HG02798 (cell line): Measurements from ENCODE around the gene STOML3.

Experiments used
- ATAC-seq: cut with Tn5 transposase; IDR thresholded peaks from one replicate; pipeline ENCODE4 v1.9.1; 2021; ENCODE audit warnings: mild to moderate bottlenecking; ENCODE audit not compliant: unreplicated experiment, poor library complexity

The STOML3 gene

DNA sequence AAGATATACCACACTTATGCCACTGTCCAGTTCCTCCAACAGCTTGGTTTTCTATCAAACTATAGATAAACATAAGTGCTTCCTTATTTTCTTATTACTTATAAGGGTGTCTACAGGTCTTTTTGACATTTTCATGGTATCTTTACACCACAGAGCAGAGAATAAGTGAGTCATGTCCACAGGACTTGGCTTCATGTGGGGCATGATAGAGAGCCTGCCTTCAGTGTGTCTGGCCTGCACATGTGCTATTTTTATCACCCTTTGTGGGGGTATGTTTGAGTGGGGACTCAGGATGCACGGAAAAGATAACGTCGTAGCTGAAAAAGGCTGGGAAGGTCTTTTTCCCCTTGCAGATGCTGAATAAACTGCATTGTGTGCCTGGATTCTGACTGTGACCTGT lies 8.1 kb upstream of the STOML3 start:
- ATAC-seq: no peak

- no peak for ATAC-seq
Measured at GRCh38 chr13:38993381-38993780, 2.8 kb upstream of the STOML3 start.

DNA sequence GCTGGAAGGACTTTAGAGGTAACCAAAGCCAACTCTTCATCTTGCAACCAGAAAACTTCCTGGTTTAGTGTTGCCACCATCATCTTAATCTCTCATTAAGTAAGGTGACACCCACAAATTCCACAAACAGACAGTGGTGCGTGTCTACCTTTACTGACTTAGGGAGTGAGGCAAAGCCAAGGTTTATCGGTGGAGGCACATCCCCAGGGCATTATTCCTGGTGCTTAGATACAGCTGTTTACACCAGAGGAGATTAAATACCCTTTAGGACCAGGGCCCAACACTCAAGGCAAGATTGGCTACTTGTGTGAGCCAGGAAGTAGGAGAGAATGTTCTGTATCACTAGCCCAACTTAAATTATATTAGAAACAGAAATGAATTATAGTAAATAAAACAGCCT lies 9.5 kb downstream of the STOML3 start:
- no peak for ATAC-seq

- no peak for ATAC-seq
Measured at GRCh38 chr13:38980750-38981078, 9.9 kb downstream of the STOML3 start.

DNA sequence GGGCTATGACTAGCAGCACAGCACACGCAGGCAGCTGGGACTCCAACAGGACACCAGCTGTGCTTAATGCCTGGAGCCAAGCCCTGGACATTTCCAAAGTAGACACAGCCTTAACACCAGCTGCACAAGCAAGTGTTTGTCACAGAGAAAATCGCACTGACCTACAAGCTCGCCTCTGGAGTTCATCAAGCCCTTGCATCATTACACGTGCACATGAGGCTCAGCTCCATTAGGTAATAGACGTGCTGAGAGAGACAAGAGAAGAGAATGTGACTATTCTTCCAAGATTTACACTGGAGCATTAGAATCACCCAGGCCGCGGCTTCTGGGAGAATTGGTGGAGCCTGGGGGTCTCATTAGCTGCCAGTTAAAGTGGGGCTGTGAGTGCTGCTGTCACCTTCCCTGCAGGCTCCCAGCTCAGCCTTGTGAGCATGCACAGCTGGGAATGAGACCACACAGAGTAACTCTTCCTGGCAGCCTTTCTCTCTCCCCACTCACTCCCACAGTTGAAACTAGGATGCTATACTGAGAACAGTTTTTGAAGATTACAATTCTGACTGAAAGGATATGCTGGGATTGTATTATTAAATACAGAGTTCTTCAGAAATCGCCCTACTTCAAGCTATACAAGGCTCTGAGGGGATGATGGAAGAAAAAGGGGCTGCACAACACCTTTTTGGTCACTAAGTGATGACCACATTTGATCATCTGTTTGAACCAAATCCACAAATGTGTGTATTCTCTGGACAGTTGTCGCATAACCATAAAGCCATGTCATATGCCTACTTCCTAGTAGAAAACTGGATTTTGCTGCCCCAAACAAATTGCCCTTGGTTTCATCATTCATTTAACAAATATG lies 10.5 kb downstream of the STOML3 start:
- no peak for ATAC-seq

DNA sequence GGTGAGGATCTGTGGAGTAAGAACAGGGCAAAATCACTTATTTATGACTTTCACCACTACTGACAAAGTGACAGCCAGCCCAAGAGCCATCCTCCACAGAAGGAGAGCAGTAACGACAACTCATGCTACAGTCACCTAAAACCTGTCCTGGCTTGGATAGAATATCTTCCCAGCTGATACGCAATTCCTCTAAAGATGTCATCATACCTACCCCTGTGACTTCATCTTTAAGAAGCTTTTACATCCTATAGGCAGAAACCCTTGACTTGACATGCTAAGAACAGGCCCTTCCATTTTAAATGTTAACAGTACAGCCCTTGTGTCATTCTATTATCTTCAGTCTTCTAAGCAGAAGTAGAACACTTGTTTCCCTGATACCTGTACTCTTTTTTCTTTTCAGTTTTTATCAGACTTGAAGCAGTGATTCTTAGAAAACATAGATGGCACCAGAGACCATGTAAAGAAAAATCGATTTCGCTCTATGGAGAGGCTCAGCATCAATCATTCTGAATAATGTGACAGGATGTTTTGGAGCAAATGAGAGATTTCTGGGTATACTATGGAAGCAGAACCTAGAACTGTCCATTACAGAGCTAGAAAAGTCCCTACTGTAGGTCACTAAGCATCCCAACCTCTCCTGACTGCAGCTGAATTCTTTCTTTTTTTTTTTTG lies 20.1 kb downstream of the STOML3 start:
- ATAC-seq: no peak

GRCh38 chr13:38969187-38969586 lies 21.4 kb downstream of the STOML3 start:
- no peak for ATAC-seq

DNA sequence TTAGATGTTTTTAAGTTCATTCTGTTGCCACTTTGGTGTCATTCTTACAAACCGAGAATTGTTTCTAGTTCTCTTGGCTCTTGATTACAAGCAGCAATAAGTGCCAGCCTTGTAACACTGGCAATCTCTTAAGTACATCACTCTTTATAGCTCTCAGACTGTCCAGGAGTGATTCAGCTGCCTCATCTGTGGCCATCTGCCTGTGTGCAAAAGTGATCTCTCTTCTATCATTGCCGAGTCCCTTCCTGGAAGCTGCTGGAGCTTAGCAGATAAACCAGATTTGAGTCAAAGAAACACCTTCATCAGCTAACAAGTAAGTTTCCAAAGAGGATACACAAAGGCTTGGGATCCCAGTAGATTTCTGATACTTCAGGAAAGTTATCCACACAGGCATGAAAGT lies 23.2 kb downstream of the STOML3 start:
- no peak for ATAC-seq

- ATAC-seq: no peak
Measured at GRCh38 chr13:38965281-38965680, 25.4 kb downstream of the STOML3 start.

GRCh38 chr13:38960175-38960574 lies 30.5 kb downstream of the STOML3 start:
- no peak for ATAC-seq

DNA sequence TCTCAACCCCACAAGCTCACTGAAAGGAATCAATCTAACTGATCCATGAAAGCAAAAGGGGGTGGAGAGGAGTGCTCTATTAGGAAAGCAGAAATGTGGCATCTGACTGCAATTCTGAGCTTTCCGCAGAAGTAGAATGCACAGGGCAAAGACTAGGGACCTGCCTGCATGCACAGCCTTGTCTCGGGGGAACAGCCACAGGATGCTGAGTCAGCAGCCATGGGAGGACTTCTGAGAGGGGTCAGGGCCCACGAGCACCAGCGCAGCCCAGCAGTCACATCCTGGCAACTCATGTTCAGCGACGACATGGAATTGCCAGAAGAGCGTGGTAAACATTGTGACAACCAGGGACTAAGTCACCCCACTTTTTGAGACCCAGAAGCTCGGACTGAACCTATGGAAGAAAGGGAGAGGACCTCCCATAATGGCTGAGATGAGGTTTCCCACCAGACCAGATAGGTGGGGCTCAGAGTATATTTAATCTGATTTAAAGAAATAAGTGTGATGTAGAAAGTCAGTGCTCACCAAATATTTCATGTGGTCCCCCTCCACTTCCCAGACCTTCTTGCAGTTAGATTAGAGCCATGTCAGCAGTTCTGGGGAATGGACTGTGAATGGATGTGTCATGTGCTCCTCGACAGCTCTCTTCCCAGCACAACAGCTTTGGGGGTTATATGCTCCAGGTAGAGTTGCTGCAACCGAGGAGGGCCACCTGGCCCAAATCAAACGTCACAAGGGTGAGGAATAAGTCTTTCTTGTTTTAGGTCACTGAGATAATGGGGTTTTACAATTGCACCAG lies 32.6 kb downstream of the STOML3 start:
- ATAC-seq: no peak

DNA sequence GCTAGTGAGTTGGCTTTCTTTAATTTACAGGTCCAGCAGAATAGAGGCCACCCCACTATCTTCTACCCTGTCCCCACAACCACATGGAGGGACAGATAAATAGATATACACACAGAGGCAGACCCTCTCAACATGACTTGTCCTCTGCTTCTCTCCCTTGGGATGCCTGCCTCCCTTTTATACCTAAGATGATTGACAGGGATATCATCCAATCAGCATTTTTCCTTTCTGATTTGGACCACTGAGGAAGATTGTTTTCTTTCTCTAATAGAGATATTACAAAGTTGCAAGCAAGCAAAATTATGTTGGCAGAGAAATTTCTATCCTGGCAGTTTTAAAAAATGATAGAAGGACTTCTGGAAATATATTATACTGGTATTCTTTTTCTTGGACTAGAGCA lies 35.8 kb downstream of the STOML3 start:
- no peak for ATAC-seq

- ATAC-seq: no peak
Measured at GRCh38 chr13:38954291-38954690, 36.3 kb downstream of the STOML3 start.

DNA sequence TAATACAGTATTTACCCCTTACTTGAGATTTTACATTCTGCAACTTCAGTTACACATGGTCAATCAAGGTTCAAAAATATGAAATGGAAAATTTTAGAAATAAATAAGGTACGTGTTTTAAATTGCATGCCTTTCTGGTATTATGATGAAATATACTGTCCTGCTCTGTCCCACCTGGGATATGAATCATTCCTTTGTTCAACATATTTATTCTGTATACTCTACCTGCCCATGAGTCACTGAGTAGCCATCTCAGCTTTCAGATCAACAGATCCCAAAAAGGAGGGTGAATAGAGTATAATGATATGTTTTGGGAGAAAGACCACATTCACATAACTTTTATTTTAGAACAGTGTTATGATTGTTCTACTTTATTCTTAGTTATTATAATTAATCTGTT lies 37.8 kb downstream of the STOML3 start:
- no peak for ATAC-seq

GRCh38 chr13:38951525-38952313 lies 38.9 kb downstream of the STOML3 start:
- no peak for ATAC-seq

DNA sequence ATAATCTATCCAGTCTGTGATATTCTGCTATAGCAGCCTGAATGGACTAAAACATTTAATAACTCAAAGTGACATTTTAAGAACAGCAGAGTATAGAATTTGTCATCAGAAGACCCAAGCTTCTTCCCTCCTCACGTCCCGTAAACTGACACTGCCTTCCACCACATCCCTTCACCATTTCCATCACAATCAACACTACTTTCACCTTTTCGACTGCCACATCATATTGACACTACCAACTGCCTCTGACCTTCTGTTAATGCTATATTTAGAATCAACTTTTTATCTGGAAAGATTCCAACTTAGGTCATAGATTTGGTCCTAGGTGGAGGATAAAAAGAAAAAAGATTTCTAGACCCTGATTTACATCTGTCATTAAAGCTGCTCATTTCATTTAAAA lies 39.6 kb downstream of the STOML3 start:
- ATAC-seq: no peak

DNA sequence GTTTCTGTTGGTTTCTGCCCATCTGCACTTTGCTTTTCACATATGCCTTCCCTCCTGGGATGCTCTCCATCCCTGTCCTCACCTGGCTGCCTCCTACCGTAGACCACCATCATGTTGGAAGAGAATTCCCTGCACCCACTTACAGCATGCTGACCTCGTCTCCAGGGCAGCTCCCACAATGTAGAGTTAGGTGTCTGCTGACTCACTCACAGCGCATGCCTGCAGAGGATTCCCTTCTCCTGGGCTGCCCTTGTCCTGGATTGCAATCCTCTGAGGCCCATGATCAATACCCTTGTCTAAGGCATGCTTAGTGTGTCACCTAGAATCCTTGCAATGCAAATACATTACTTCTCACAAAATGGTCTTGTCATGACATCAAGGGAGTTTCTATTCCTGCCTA lies 43.6 kb downstream of the STOML3 start:
- no peak for ATAC-seq

DNA sequence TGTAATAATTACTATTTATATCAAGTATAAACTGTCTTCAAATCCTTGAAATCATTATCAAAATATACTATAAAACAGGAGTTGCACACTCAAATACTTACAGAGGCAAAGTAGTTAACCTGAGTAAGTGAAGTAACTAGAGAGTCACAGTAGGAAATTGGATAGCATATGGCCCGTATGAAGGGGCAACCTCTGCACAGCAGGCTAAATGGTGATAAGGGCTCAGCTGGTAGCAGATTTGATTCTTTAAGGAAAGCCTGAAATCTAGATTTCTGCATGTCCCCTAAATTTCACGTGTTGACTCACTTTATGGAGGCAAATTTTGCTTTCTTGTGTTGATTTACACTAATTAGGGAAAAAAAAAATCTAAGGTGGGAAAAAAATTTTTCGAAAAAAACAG lies 46.4 kb downstream of the STOML3 start:
- ATAC-seq: no peak

DNA sequence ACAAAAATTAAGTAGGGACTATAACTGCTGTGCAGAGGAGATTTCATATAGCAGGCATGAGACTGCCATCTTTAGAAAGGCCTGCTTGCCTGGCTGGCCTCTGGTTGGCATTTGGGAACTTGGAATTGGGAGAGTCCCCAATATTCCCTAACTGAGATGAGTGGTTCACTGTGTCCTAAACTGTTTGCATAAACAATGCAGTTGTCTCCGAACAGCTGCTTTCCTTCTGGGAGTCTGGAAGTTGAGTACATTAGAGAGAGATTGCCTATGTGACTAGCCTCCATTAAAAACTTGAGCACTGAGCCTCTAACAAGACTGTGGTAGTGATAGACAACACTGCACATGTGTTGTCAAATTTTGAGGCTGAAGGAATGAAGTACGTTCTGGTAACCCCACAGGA lies 47.4 kb downstream of the STOML3 start:
- no peak for ATAC-seq

- no peak for ATAC-seq
Measured at GRCh38 chr13:38941353-38941945, 49.2 kb downstream of the STOML3 start.
